ENCODE measurements around the gene SSR1.

Gene SSR1

DNA sequence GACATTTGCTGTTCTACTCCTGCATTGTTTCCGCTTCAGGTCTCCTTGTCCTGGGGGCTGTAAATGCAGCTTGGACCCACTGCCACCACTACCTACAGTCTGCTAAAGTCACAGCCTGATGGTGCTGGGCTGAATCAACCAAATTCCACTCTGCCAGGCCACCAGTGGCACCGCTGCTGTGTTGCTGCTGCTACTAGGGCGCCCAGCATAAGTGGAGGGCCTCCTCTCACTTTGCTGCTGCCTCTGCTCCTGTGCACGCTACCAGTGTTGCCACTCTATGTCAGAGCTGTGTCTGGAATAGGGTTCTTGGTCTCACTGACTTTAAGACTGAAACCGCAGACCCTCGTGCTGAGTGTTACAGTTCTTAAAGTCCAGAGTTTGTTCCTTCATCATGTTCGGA is 1.4 kb upstream of the SSR1 start:
- peak overlapping the region in 5 of 11 experiments; percentile 88 to 93 (median 93); a peak in 7 of 22 replicates for H3K27ac ChIP-seq
- peak overlapping the region in 7 of 11 experiments; percentile 24 to 97 (median 93); a peak in 9 of 22 replicates for H3K9ac ChIP-seq
- no peaks in the 10 kb centered on the region for H3K27me3 ChIP-seq
- no peak overlapping the region for H3K4me3 ChIP-seq
- H3K4me2 ChIP-seq: peak overlapping the region; percentile 74 to 94 (median 87)
- peaks cover 8 to 19% (median 14%) of the 10 kb centered on the region in 11 experiments for H3K36me3 ChIP-seq
- peaks cover 0 to 15% (median 11%) of the 10 kb centered on the region in 11 experiments; a peak in 14 of 22 replicates for H3K9me3 ChIP-seq (replicated peaks in 1 of 11)
- H3K4me1 ChIP-seq: peaks cover 32 to 45% (median 36%) of the 10 kb centered on the region in 10 experiments
- H4K20me1 ChIP-seq: peaks cover 6 to 33% (median 27%) of the 10 kb centered on the region in 11 experiments; a peak in 18 of 22 replicates
- no peak for TF ChIP-seq Cebpa-rat (IDR thresholded peaks at IDR 0.05)

- Histone ChIP-seq H3K27me3 (no peaks in the 10 kb centered on the region), H3K36me3 (peaks cover 16 to 27% (median 21%) of the 10 kb centered on the region in 11 experiments), H4K20me1 (peaks cover 14 to 41% (median 31%) of the 10 kb centered on the region in 11 experiments; a peak in 19 of 22 replicates), H3K9me3 (replicated peaks in 1 of 11) (peaks cover 0 to 15% (median 11%) of the 10 kb centered on the region in 11 experiments; a peak in 14 of 22 replicates), H3K9ac (peak overlapping the region; percentile 87 to 98 (median 93)), H3K27ac (peak overlapping the region; percentile 77 to 95 (median 92)), H3K4me2 (peak overlapping the region; percentile 74 to 94 (median 87)), H3K4me3 (peak overlapping the region; percentile 93 to 100 (median 98)), H3K4me1 (peaks cover 39 to 50% (median 44%) of the 10 kb centered on the region in 10 experiments)
- no peak for TF ChIP-seq Cebpa-rat (IDR thresholded peaks at IDR 0.05)
These were observed 636 bp upstream of the SSR1 start for GRCh38 chr6:7313505-7314165.

DNA sequence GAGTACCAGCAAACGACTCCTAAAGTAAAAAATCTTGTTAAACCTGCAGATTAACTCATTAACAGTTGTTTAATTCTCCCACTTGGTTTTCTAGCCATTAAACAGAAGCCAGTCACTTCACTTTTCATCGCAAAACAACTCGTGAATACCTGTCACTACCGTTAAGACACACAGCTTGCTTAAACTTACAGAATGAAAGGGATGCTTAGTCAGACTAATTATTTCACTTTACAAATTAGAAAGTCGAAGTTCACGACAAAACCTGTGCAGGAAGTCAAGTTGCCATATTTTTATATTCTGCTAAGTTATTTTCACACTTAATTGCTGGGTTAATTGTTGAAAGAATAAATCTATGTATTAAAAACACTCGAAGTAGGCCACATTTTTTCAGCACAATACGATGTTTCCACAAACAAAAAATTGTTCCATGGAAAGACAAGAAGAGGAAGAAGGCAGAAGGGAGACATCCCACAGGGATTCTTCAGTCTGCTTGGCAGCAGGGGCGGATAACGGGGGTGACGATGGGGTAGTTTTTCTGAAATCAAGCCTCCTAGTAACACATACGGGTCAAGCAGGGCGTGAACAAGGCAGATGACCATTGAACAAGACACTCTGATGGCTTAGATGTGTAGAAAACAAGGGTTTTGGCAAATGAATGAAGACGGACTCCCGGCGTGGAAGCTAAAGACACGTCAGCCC is 933 bp downstream of the SSR1 start:
- peaks cover 0 to 14% (median 10%) of the 10 kb centered on the region in 11 experiments; a peak in 14 of 22 replicates for H3K9me3 ChIP-seq (replicated peaks in 1 of 11)
- peak overlapping the region; percentile 93 to 100 (median 98) for H3K4me3 ChIP-seq
- TF ChIP-seq Cebpa-rat (IDR thresholded peaks at IDR 0.05): no peak
- peaks cover 27 to 56% (median 44%) of the 10 kb centered on the region in 11 experiments; a peak in 19 of 22 replicates for H4K20me1 ChIP-seq
- peaks cover 32 to 43% (median 37%) of the 10 kb centered on the region in 11 experiments for H3K36me3 ChIP-seq
- H3K9ac ChIP-seq: peak overlapping the region; percentile 87 to 98 (median 93)
- peak overlapping the region; percentile 71 to 95 (median 92) for H3K27ac ChIP-seq
- peaks cover 43 to 61% (median 56%) of the 10 kb centered on the region in 10 experiments for H3K4me1 ChIP-seq
- peak overlapping the region; percentile 84 to 95 (median 87) for H3K4me2 ChIP-seq
- H3K27me3 ChIP-seq: no peaks in the 10 kb centered on the region

DNA sequence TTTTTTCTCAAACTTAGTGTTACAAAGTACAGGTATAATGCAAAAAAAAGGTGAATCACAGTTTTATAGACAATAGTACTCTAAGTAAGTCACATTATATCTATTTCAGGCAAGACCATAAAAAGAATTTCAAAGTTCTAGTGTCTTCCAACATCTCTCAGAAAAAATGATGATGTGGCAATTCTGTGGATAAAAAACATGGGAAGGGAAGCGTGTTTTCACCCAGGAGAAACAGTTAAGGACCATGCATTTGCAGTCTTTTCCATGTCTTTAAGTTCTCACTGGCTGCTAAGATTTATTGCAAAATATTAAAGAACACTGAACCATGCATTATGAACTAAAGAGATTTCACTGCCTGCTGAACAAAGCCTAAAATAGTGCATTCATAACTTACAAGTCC is 1.8 kb downstream of the SSR1 start:
- Histone ChIP-seq H3K27me3 (no peaks in the 10 kb centered on the region), H3K36me3 (peaks cover 40 to 52% (median 46%) of the 10 kb centered on the region in 11 experiments), H3K4me3 (peak overlapping the region; percentile 93 to 100 (median 98); a peak in 15 of 20 replicates), H3K9me3 (replicated peaks in 1 of 11) (peaks cover 0 to 6% (median 5%) of the 10 kb centered on the region in 11 experiments; a peak in 6 of 22 replicates), H4K20me1 (peaks cover 35 to 65% (median 53%) of the 10 kb centered on the region in 11 experiments; a peak in 19 of 22 replicates), H3K27ac (peak overlapping the region in 1 of 11 experiments; percentile 88; a peak in 1 of 22 replicates), H3K9ac (peak overlapping the region in 9 of 11 experiments; percentile 87 to 97 (median 93); a peak in 15 of 22 replicates), H3K4me2 (peak overlapping the region; percentile 84 to 95 (median 87)), H3K4me1 (peaks cover 43 to 64% (median 56%) of the 10 kb centered on the region in 10 experiments)
- no peak for TF ChIP-seq Cebpa-rat (IDR thresholded peaks at IDR 0.05)

DNA sequence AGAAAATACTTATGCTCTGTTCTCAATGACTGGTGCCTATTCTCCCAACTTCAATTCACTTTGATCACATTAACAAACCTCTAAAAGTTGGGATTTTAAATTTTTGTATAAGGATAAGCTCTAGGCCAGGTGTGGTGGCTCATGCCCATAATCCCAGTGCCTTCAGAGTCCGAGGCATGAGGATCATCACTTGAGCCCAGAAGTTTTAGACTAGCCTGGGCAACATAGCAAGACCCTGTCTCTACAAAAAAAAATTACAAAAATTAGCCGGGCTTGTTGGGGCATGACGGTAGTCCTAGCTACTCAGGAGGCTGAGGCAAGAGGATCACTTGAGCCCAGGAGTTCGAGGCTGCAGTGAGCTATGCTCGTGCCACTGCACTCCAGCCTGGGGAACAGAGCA is 3.9 kb downstream of the SSR1 start:
- no peak for TF ChIP-seq Cebpa-rat (IDR thresholded peaks at IDR 0.05)
- Histone ChIP-seq H3K4me2 (peak overlapping the region in 6 of 11 experiments; percentile 3 to 95 (median 55); a peak in 10 of 22 replicates), H4K20me1 (peaks cover 56 to 86% (median 75%) of the 10 kb centered on the region in 11 experiments; a peak in 21 of 22 replicates), H3K4me1 (peaks cover 29 to 51% (median 46%) of the 10 kb centered on the region in 10 experiments), H3K36me3 (peaks cover 62 to 73% (median 67%) of the 10 kb centered on the region in 11 experiments), H3K9ac (peak overlapping the region in 3 of 11 experiments; percentile 19 to 49 (median 24); a peak in 3 of 22 replicates), H3K27ac (peak overlapping the region in 1 of 11 experiments; percentile 2; a peak in 1 of 22 replicates), H3K27me3 (no peaks in the 10 kb centered on the region), H3K4me3 (peak overlapping the region in 1 of 10 experiments; percentile 2; a peak in 1 of 20 replicates), H3K9me3 (replicated peaks in 1 of 11) (peaks cover 0 to 5% (median 0%) of the 10 kb centered on the region in 11 experiments; a peak in 1 of 22 replicates)

GRCh38 chr6:7307533-7307932 is 5.5 kb downstream of the SSR1 start:
- Histone ChIP-seq H3K9me3 (replicated peaks in 1 of 11) (peaks cover 0 to 5% (median 0%) of the 10 kb centered on the region in 11 experiments; a peak in 1 of 22 replicates), H4K20me1 (peaks cover 63 to 100% (median 84%) of the 10 kb centered on the region in 11 experiments; a peak in 21 of 22 replicates), H3K27me3 (no peaks in the 10 kb centered on the region), H3K4me2 (no peak overlapping the region; a peak in 1 of 22 replicates), H3K36me3 (peaks cover 77 to 88% (median 82%) of the 10 kb centered on the region in 11 experiments), H3K4me3 (no peak overlapping the region), H3K9ac (no peak overlapping the region), H3K4me1 (peaks cover 22 to 45% (median 39%) of the 10 kb centered on the region in 10 experiments), H3K27ac (no peak overlapping the region)
- no peak for TF ChIP-seq Cebpa-rat (IDR thresholded peaks at IDR 0.05)

- Histone ChIP-seq H4K20me1 (peaks cover 43 to 97% (median 78%) of the 10 kb centered on the region in 11 experiments; a peak in 21 of 22 replicates), H3K9ac (peak overlapping the region in 1 of 11 experiments; percentile 5; a peak in 1 of 22 replicates), H3K27ac (no peak overlapping the region), H3K4me2 (no peak overlapping the region), H3K4me3 (no peak overlapping the region), H3K27me3 (no peaks in the 10 kb centered on the region), H3K36me3 (peaks cover 93 to 100% (median 100%) of the 10 kb centered on the region in 11 experiments), H3K9me3 (replicated peaks in 1 of 11) (peaks cover 0 to 5% (median 0%) of the 10 kb centered on the region in 11 experiments; a peak in 1 of 22 replicates), H3K4me1 (peaks cover 13 to 24% (median 19%) of the 10 kb centered on the region in 10 experiments; a peak in 18 of 20 replicates)
- TF ChIP-seq Cebpa-rat (IDR thresholded peaks at IDR 0.05): no peak
These were observed 8.2 kb downstream of the SSR1 start for GRCh38 chr6:7304821-7305220.

GRCh38 chr6:7301702-7302101 is 11.3 kb downstream of the SSR1 start:
- Histone ChIP-seq H3K27me3 (no peaks in the 10 kb centered on the region), H4K20me1 (peaks cover 22 to 85% (median 56%) of the 10 kb centered on the region in 11 experiments; a peak in 20 of 22 replicates), H3K9me3 (replicated peaks in 1 of 11) (no peaks in the 10 kb centered on the region), H3K9ac (no peak overlapping the region), H3K4me2 (no peak overlapping the region), H3K27ac (no peak overlapping the region), H3K4me1 (no peaks in the 10 kb centered on the region; a peak in 1 of 20 replicates), H3K36me3 (peaks cover 94 to 100% (median 99%) of the 10 kb centered on the region in 11 experiments), H3K4me3 (no peak overlapping the region)
- TF ChIP-seq Cebpa-rat (IDR thresholded peaks at IDR 0.05): no peak

All from BLaER1 treated with 17β-estradiol and CSF1 and Interleukin-3, amounts not matched to agents 10 nM and 100 nM (cell line).